MM.1S (cell line): ENCODE measurements around the gene UBE2Q2.

Experiments
- CTCF ChIP-seq: fragments of 300-600 bp; sonication (generic); IDR thresholded peaks from 2 replicates; pipeline ENCODE4 v1.5.1; 2016; ENCODE audit warnings: antibody characterized with exemption, low read length, mixed read lengths
- EZH2phosphoT487 ChIP-seq: fragments of 300-600 bp; sonication (generic); IDR thresholded peaks from 2 replicates; pipeline ENCODE4 v1.6.1; 2018; ENCODE audit warnings: antibody characterized with exemption, low read length

GRCh38 chr15:75868019-75868418, 24.8 kb downstream of the UBE2Q2 start:
- TF ChIP-seq CTCF: no peak
- TF ChIP-seq EZH2phosphoT487: no peak
